ENCODE data around the gene SHC4.

- TF ChIP-seq CTCF (IDR thresholded peaks at IDR 0.05; ENCODE audit: insufficient read depth, low read length) (no peak), REST (IDR thresholded peaks at IDR 0.05; ENCODE audit: insufficient replicate concordance, low read depth) (no peak), POLR2AphosphoS5 (IDR thresholded peaks at IDR 0.05; ENCODE audit: low read depth) (no peak), GABPA (IDR thresholded peaks at IDR 0.05; ENCODE audit: low read depth) (no peak), SPI1 (IDR thresholded peaks at IDR 0.05; ENCODE audit: borderline replicate concordance, low read depth) (no peak)
Measured at GRCh38 chr15:48796930-48797329, 166.8 kb downstream of the SHC4 start.
